ENCODE results near the gene TBCE. TPM values are rescaled to one million over a fixed set of nuclear protein-coding genes. Genes with fewer than 3 reads are reported as not detected.
A peak's percentile ranks its signal among the peaks of the same experiment; 100 is the strongest.

Gene TBCE
- total RNA-seq, result 10 to 100 TPM; 24.4 to 47.6 (median 29.2) TPM

- ATAC-seq, result peak; percentile 99 to 100
Observed at GRCh38 chr1:235367000-235367908, at the start of gene TBCE. Gene TBCE (plus strand): TSS chr1:235367427. CDS start chr1:235380050, 12,623 bp downstream.

GRCh38 chr1:235319255-235319654, 48.0 kb upstream of the TBCE start:
- TF ChIP-seq POLR2A (IDR thresholded peaks at IDR 0.05) (no peak), CTCF (IDR thresholded peaks at IDR 0.05 in 4 of 5, conservative IDR thresholded peaks at IDR 0.05 in 1 of 5) (no peak)
- Histone ChIP-seq H3K4me3 (no peak overlapping the region), H3K27ac (no peak overlapping the region), H3K36me3 (no peaks in the 10 kb centered on the region), H3K27me3 (no peaks in the 10 kb centered on the region), H3K4me1 (peaks cover 20 to 23% of the 10 kb centered on the region in 2 donors), H3K9me3 (no peaks in the 10 kb centered on the region)
- intact Hi-C loops (cut with DNase I; ENCODE audit: low total_unique reads), result no loop called here
- DNase-seq (no peak), ATAC-seq (no peak)
- in situ Hi-C loops (cut with MboI; ENCODE audit: low sequenced_read_pairs in 4 of 4), result no loop called here

More at GRCh38 chr1:235367000-235367908, at the start of gene TBCE:
- in situ Hi-C loops (cut with MboI; ENCODE audit: low sequenced_read_pairs in 4 of 4) (no loop called here), intact Hi-C loops (cut with DNase I; ENCODE audit: low total_unique reads) (loop anchor here (1.0 to 5.0 kb wide), 3 partner anchors 39 to 135 kb away; partner anchors contain the start of genes ARID4B, B3GALNT2 and GGPS1)
- peak; percentile 96 to 98 for DNase-seq
- H3K4me1 ChIP-seq, result peaks cover 2 to 4% of the 10 kb centered on the region in 2 donors
- H3K36me3 ChIP-seq, result no peaks in the 10 kb centered on the region
- H3K9me3 ChIP-seq, result no peaks in the 10 kb centered on the region
- peak in 2 of 5 experiments; percentile 17 to 19 for TF ChIP-seq CTCF (IDR thresholded peaks at IDR 0.05 in 4 of 5, conservative IDR thresholded peaks at IDR 0.05 in 1 of 5)
- TF ChIP-seq POLR2A (IDR thresholded peaks at IDR 0.05), result peak; percentile 86 to 94
- H3K4me3 ChIP-seq, result peak within 1 kb of the TSS; percentile 63 to 83 (median 76)
- H3K27ac ChIP-seq, result peak within 1 kb of the TSS; percentile 85 to 93 (median 88)
- no peaks in the 10 kb centered on the region for H3K27me3 ChIP-seq

- Histone ChIP-seq H3K36me3 (no peaks in the 10 kb centered on the region), H3K27me3 (no peaks in the 10 kb centered on the region), H3K27ac (no peak overlapping the region), H3K4me3 (no peak overlapping the region), H3K9me3 (no peaks in the 10 kb centered on the region), H3K4me1 (peaks cover 30 to 36% of the 10 kb centered on the region in 2 donors)
- ATAC-seq (no peak), DNase-seq (no peak)
- TF ChIP-seq POLR2A (IDR thresholded peaks at IDR 0.05), result no peak
- no peak for TF ChIP-seq CTCF (IDR thresholded peaks at IDR 0.05 in 4 of 5, conservative IDR thresholded peaks at IDR 0.05 in 1 of 5)
- intact Hi-C loops (cut with DNase I; ENCODE audit: low total_unique reads), result loop anchor here (10.0 kb wide), 1 partner anchor 196 kb away; the partner anchor contains the start of gene TOMM20
- in situ Hi-C loops (cut with MboI; ENCODE audit: low sequenced_read_pairs in 4 of 4), result loop anchor here in 1 of 4 donors (10.0 kb wide), 1 partner anchor 94 kb away; no protein-coding TSS in a partner anchor
Observed at GRCh38 chr1:235320521-235321179, 46.6 kb upstream of the TBCE start.

- Histone ChIP-seq H3K4me3 (no peak overlapping the region), H3K4me1 (peaks cover 38 to 42% of the 10 kb centered on the region in 2 donors), H3K36me3 (no peaks in the 10 kb centered on the region), H3K27me3 (no peaks in the 10 kb centered on the region), H3K27ac (peak overlapping the region in 2 of 4 donors; percentile 6 to 94), H3K9me3 (no peaks in the 10 kb centered on the region)
- in situ Hi-C loops (cut with MboI; ENCODE audit: low sequenced_read_pairs in 4 of 4) (loop anchor here in 1 of 4 donors (10.0 kb wide), 1 partner anchor 91 kb away; no protein-coding TSS in a partner anchor), intact Hi-C loops (cut with DNase I; ENCODE audit: low total_unique reads) (loop anchor here (10.0 kb wide), 1 partner anchor 199 kb away; the partner anchor contains the start of gene TOMM20)
- DNase-seq, result no peak
- TF ChIP-seq POLR2A (IDR thresholded peaks at IDR 0.05), result no peak
- TF ChIP-seq CTCF (IDR thresholded peaks at IDR 0.05 in 4 of 5, conservative IDR thresholded peaks at IDR 0.05 in 1 of 5), result no peak
- no peak for ATAC-seq
Observed at GRCh38 chr1:235324296-235324695, 42.9 kb upstream of the TBCE start.

Data from gastrocnemius medialis (tissue), 4 donors.